Large intestine (tissue), 3 donors: ENCODE measurements around the gene RREB1. TPM values are rescaled to one million over a fixed set of nuclear protein-coding genes. Genes with fewer than 3 reads are reported as not detected.
A peak's percentile ranks its signal among the peaks of the same experiment; 100 is the strongest.

Source experiments
- DNase-seq, 2 donors: peaks; one replicate each; pipeline versions ENCODE4 v3.0.0 to v3.0.0-alpha.2; 2013
- H3K27ac ChIP-seq: one replicate; pipeline ENCODE4 v1.5.1; 2013; ENCODE audit warnings: low read length
- H3K27me3 ChIP-seq: 2 replicates; pipeline ENCODE4 v1.6.1; 2013; ENCODE audit warnings: low read length; ENCODE audit not compliant: control insufficient read depth, insufficient read depth
- H3K36me3 ChIP-seq: 2 replicates; pipeline ENCODE4 v1.6.1; 2013; ENCODE audit warnings: low read length; ENCODE audit not compliant: control insufficient read depth, insufficient read depth
- H3K4me1 ChIP-seq: one replicate; pipeline ENCODE4 v1.6.1; 2013; ENCODE audit warnings: low read length; ENCODE audit not compliant: control insufficient read depth, insufficient read depth
- H3K4me3 ChIP-seq: one replicate; pipeline ENCODE4 v1.5.1; 2013; ENCODE audit warnings: low read length
- H3K9me3 ChIP-seq: one replicate; pipeline ENCODE4 v1.6.1; 2013; ENCODE audit warnings: mild to moderate bottlenecking, low read depth, low read length, moderate library complexity; ENCODE audit not compliant: control insufficient read depth
- WGBS: methylation state at CpG from one replicate; pipeline ENCODE4 v1.1.5; 2013; ENCODE audit warnings: low lambda C conversion rate; ENCODE audit not compliant: insufficient coverage; 5-methylcytosine and 5-hydroxymethylcytosine counted together
- polyA plus RNA-seq: library from polyadenylated mRNA; unstranded; fragments of 120-200 nt; gene quantifications from one replicate; pipeline ENCODE4 v1.2.1, GENCODE V29; 2013

The RREB1 gene
- polyA plus RNA-seq, 1 donor: 33.8 TPM

DNA sequence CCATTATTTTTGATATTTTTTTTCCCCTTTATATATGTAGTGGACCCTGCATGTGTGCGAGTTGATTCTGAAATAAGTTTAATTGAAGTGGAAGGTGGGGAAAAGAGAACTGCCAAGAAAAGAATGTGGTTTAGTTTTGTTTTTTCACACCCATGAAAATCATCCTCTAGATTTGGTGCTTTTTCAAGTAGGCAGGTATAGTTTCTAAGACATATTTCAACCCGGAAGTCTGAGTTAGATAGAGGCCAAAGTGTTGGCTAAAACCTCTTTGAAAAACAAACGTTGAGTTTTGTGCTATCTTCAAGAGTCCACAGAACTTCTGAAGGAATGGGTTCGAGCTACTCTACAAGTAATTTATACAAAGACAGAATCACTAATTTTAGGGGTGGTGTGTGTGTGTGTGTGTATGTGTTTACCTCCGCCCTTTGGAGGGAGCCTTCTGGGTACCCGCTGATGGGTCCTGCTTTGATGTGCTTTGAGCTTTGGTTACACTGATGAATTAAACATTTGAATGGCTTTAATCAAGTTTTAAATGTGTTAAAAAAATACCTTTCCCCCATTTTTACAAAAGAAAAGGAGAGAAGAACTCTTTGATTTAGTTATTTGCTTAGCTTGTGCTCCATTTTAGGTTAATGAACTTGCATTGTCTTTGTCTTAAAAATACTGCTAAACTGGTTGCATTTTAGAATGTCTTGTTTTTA, 2.5 kb downstream of the RREB1 start:
- no peaks in the 10 kb centered on the region for H3K36me3 ChIP-seq
- peaks cover 54% of the 10 kb centered on the region for H3K4me1 ChIP-seq
- DNase-seq: no peak
- no CpG with 5 or more reads among the region's 6 CpGs for WGBS
- no peaks in the 10 kb centered on the region for H3K27me3 ChIP-seq
- H3K4me3 ChIP-seq: peak overlapping the region; percentile 95
- H3K27ac ChIP-seq: peak overlapping the region; percentile 99
- H3K9me3 ChIP-seq: peaks cover 5% of the 10 kb centered on the region

DNA sequence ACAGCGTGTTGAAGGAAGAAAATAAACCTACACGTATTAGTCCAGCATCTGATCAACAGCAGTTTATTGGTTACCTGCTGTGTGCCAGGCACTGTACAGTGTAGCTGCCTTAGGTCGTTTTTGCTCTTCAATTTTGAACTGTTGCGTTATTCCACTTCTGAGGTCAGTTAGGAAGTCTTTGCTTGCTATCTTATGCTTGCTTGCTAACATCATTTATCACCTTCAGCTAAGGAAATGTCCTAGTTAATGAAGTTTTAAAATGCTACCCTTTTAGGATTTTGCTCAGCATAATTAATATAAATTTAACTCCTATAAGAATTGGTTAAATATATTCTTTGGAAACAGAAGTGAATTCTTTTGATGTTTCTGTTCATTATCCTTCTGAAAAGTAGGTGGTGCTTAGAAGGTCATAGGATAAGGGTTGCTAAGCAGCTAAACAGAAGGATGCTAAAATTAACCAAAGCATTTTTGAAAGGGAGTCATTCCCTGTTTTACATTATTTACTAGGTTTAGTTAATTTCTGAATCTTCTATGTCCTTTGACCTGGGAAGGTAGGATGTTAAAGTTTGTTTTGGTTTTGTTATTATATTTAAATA, 3.4 kb downstream of the RREB1 start:
- Histone ChIP-seq H3K4me1 (peaks cover 60% of the 10 kb centered on the region), H3K9me3 (peaks cover 5% of the 10 kb centered on the region), H3K36me3 (no peaks in the 10 kb centered on the region), H3K4me3 (no peak overlapping the region), H3K27ac (peak overlapping the region; percentile 99), H3K27me3 (no peaks in the 10 kb centered on the region)
- no peak for DNase-seq
- WGBS: 40% methylated on average over 1 of the region's 4 CpGs

DNA sequence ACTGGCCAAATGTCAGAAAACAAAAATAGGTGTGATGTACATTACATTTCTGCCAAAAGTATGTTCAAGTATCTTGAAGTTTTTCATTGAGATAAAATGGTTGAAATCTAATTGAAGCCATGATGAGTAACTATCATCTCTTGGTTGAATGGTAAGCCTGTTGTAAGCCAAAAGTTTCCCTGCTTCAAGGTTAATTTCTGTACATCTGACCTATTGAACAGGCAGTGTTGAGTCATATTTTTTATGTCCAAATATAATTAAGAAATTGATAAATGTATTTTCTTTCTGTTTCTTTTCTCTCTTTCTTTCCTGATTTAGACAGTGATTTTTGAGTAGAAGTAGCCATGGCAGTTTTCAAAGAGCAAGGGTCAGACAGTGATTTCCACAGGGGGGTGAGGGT, 4.4 kb downstream of the RREB1 start:
- Histone ChIP-seq H3K4me3 (no peak overlapping the region), H3K27ac (peak overlapping the region; percentile 37), H3K4me1 (peaks cover 54% of the 10 kb centered on the region), H3K27me3 (no peaks in the 10 kb centered on the region), H3K9me3 (peaks cover 5% of the 10 kb centered on the region), H3K36me3 (no peaks in the 10 kb centered on the region)
- no peak for DNase-seq

DNA sequence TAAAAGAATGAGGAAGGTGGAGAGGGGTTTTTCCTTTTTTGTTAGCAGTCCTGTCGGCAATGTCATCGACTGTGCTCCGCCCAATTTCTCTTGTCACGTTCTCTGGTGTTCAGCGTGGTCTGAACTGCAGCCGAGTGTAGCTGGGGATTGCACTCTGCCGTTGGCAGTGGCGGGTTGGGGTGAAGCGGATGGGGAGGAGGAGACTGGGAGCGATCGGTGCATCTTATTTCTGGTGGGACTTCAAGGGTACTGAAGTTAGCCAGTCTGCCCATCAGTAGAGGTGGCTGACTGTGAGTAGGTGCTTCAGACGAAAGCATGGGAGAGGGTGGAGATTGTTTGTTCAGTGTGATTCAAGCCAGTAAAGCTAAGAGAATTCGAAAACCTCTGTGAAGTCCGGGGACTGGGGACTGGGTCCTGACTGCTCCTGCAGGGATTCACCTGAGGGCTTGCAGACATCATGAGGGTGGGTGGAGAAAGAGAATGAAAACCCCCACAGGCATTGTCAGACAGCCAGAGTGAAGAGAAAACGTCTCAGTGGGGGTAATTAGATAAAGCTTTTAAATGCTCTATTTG, 5.1 kb downstream of the RREB1 start:
- Histone ChIP-seq H3K27me3 (no peaks in the 10 kb centered on the region), H3K36me3 (no peaks in the 10 kb centered on the region), H3K9me3 (peaks cover 3% of the 10 kb centered on the region), H3K4me1 (peaks cover 54% of the 10 kb centered on the region), H3K27ac (peak overlapping the region; percentile 37), H3K4me3 (peak overlapping the region; percentile 15)
- no peak for DNase-seq
- WGBS: no CpG with 5 or more reads among the region's 15 CpGs

DNA sequence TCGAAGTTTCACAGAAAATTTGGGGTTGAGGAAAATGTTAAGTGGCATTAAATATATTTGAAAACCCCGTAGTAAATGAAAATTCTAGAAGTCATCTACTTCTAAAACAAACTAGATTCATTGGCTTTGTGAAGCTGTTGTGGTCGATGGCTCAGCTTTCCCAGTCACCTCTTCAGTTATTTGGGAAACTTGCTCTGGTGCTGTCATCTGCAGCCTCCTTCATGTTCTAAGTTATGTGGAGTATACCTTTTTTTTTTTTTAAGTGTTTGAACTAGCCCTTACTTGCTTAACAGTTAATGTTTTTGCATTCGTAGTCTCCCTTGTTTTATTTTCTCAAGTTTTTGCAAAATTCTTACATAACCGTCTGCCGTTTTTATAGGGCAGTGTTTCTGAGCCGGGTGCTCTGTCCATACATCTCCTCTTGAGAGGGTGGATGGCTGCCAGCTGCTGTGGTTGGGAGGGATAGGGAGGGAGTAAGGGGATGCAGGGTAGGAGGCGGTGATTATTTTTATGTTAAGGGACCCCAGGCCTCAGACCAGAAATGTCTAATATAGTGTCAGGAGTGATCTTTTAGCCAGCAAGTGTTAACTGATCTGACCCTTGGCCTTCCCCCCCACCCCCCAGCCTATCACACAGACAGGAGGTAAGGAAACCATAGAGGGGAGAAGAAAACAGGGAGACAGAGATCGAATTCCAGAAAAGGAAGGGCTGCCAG, 7.1 kb downstream of the RREB1 start:
- peaks cover 53% of the 10 kb centered on the region for H3K4me1 ChIP-seq
- no peaks in the 10 kb centered on the region for H3K9me3 ChIP-seq
- whole genome bisulfite sequencing: 46% methylated on average over 4 of the region's 9 CpGs
- no peak overlapping the region for H3K4me3 ChIP-seq
- H3K36me3 ChIP-seq: no peaks in the 10 kb centered on the region
- no peak for DNase-seq
- H3K27ac ChIP-seq: no peak overlapping the region
- no peaks in the 10 kb centered on the region for H3K27me3 ChIP-seq

DNA sequence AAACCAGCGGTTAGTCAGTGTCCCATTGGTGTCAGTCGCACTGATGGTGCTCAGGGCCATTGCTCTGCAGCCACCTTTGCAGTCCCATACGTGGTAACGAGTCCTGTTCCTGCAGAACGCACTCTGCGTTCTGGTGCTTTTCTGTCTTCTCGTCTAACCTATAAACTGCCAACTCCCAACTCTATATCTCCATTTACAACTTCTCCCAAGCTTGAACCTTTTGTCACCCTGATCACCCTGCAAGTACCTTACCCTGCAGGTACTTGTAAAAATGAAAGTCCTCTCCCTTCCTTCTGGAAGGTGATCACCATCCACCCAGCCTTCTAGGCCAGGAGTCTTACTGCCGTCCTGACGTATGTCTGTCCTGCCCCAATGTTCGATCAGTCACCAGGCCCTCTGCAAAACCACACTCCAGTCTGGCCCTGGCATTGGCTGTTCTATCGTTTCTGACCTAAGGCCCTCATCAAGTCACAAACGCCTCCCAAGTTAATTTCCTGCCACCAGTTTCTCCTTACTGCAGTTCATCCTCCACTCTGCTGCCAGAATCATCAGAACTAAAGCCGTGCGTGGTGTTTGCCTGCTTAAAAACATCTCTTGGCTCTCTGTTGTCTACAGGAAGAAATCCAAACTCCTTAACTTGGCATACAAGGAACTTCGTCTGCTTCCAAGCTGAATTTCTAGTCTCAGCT, 7.9 kb downstream of the RREB1 start:
- no peak overlapping the region for H3K4me3 ChIP-seq
- peak overlapping the region; percentile 50 for H3K27ac ChIP-seq

DNA sequence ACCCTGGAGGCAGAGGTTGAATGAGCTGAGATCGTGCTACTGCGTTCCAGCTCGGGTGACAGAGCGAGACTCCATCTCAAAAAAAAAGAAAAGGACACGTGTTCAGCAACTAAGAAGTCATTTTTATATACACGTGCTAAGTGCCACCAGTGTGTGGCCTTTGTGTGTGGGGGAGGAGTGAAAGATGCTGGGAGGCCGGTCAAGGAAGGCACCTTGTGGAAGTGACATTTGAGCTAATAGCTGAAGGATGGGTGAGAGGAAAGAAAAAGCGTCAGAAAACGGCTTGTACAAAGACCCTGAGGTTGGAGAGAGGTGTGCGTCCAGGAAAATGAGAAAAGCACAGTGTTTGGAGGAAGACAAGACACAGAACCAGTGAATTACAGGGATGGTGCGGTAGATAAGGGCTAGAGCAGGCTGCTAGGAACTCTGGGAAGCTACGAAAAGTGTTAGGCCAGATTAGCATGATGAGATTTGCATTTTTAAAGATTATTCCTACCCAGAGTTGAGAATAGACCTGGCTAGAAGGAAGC, 11.6 kb downstream of the RREB1 start:
- H3K4me1 ChIP-seq: peaks cover 21% of the 10 kb centered on the region
- H3K4me3 ChIP-seq: no peak overlapping the region
- no peak overlapping the region for H3K27ac ChIP-seq
- WGBS: 75% methylated on average over 5 of the region's 12 CpGs
- DNase-seq: no peak
- peaks cover 15% of the 10 kb centered on the region for H3K36me3 ChIP-seq
- H3K27me3 ChIP-seq: no peaks in the 10 kb centered on the region
- H3K9me3 ChIP-seq: no peaks in the 10 kb centered on the region

More for the DNA sequence above, 7.9 kb downstream of the RREB1 start:
- Histone ChIP-seq H3K9me3 (no peaks in the 10 kb centered on the region), H3K27me3 (no peaks in the 10 kb centered on the region), H3K4me1 (peaks cover 49% of the 10 kb centered on the region), H3K36me3 (peaks cover 3% of the 10 kb centered on the region)
- 56% methylated on average over 3 of the region's 15 CpGs for WGBS
- DNase-seq: peak in 1 of 2 donors; percentile 59

DNA sequence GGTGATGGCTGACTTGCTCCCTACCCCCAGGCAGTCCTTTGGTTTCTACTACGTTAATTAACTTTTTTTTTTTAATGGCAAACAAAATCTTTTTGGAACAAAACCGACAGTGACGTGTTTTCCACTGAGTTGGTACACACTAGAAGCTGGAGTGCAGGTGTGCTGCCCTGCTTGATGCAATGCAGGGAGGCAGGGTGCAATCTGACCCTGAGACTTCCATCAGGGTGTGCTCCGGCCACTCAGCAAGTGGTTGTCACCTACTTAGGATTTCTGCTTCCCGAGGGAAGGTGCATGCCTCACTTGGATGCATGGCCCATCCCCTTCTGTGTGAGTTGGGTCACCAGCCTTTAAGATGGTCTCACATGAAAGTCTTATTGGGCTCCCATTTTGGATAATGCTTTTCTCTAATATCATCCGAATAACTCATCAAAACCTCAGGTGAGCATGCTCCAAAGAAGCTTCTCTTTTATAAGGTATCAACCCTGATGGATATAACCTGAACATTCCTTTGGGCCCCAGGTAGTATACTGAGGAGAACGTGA, 14.0 kb downstream of the RREB1 start:
- Histone ChIP-seq H3K4me1 (peaks cover 9% of the 10 kb centered on the region), H3K4me3 (no peak overlapping the region), H3K27me3 (no peaks in the 10 kb centered on the region), H3K36me3 (peaks cover 30% of the 10 kb centered on the region), H3K9me3 (no peaks in the 10 kb centered on the region), H3K27ac (no peak overlapping the region)
- DNase-seq: no peak
- WGBS: 93% methylated on average over 2 of the region's 7 CpGs

DNA sequence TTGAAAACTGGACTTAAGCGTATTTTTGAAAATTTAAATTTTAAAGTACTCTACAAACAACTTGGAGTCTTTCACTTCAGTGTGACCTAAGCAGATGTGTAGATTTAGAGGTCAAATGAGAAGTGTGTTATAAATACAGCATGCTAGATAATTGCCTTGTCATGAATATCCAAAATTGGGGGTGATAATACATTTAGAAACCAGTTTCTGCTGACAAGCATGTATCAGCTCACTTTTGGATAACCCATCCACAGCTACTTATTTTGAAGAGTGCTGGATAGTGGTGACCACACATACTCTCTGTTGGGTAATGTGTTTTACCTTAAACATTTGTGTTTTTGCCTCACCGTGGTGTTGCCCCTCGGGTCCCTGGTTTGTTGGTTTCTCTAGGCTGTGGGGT, 14.9 kb downstream of the RREB1 start:
- DNase-seq: no peak
- Histone ChIP-seq H3K4me3 (no peak overlapping the region), H3K36me3 (peaks cover 31% of the 10 kb centered on the region), H3K27me3 (no peaks in the 10 kb centered on the region), H3K9me3 (no peaks in the 10 kb centered on the region), H3K27ac (no peak overlapping the region), H3K4me1 (peaks cover 9% of the 10 kb centered on the region)
- WGBS: no CpG with 5 or more reads among the region's 3 CpGs

DNA sequence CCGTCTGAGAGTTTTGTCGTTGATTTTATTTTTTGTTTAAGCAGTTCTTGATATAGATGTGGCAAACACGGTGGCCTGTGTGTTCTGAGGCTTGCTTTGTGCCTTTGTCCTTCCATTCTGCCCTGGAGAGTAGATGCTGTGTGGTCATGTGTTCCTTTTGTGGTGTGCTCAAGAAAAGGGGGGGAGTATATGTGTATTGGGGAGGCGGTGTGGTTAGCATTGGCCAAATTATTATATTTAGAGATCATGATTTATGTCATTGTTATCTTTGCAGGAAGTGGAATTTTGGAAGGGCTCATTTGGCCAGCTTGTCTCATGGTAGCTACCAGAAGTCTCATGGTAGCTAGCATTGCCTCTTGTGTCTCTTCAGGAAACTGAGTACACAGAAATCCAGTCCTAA, 16.4 kb downstream of the RREB1 start:
- peaks cover 31% of the 10 kb centered on the region for H3K36me3 ChIP-seq
- no peak overlapping the region for H3K4me3 ChIP-seq
- no peak for DNase-seq
- H3K27ac ChIP-seq: no peak overlapping the region
- WGBS: no CpG with 5 or more reads among the region's 4 CpGs
- H3K27me3 ChIP-seq: no peaks in the 10 kb centered on the region
- H3K9me3 ChIP-seq: no peaks in the 10 kb centered on the region
- peaks cover 11% of the 10 kb centered on the region for H3K4me1 ChIP-seq
